Breast epithelium (tissue), 4 donors: ENCODE results near the gene SRPRB. TPM values are rescaled to one million over a fixed set of nuclear protein-coding genes. Genes with fewer than 3 reads are reported as not detected.
"Not testable (repeated sequence)": the region's sequence is repeated elsewhere in the genome, so short reads cannot be mapped to it uniquely, and the experiment has no call there.

Experiments
- DNase-seq, 2 donors: peaks; one replicate each; pipeline ENCODE4 v3.0.0-alpha.2; 2019; ENCODE audit warnings: low spot score in 2 of 2
- H3K27ac ChIP-seq, 2 donors: fragments of 200-600 bp; sonication (generic) in 1 of 2; one replicate each; pipeline ENCODE4 v1.5.1; 2016 to 2019; ENCODE audit warnings: mild to moderate bottlenecking in 1 of 2
- H3K27me3 ChIP-seq, 2 donors: fragments of 200-600 bp; sonication (generic) in 1 of 2; one replicate each; pipeline versions ENCODE4 v1.5.1 to v1.6.0; 2017 to 2019; ENCODE audit warnings: control low read depth in 1 of 2, mild to moderate bottlenecking in 1 of 2
- H3K36me3 ChIP-seq: fragments of 200-600 bp; one replicate; pipeline ENCODE4 v1.5.1; 2019
- H3K4me1 ChIP-seq, 2 donors: fragments of 200-600 bp; sonication (generic); one replicate each; pipeline ENCODE4 v1.5.1; 2016 to 2019; ENCODE audit warnings: control low read depth in 1 of 2
- H3K4me3 ChIP-seq, 3 donors: fragments of 200-600 bp; sonication (generic); 1 replicate in 2 of 3; 2 replicates in 1 of 3; pipeline ENCODE4 v1.5.1; 2016 to 2019; ENCODE audit warnings: mild to moderate bottlenecking in 3 of 3, moderate library complexity in 2 of 3
- H3K9me3 ChIP-seq, 2 donors: fragments of 200-600 bp; sonication (generic) in 1 of 2; one replicate each; pipeline ENCODE4 v1.5.1; 2016 to 2019; ENCODE audit warnings: control low read depth in 1 of 2
- POLR2A ChIP-seq: fragments of 450-650 bp; IDR thresholded peaks from one replicate; pipeline ENCODE4 v1.6.1; 2016; ENCODE audit warnings: antibody characterized with exemption, mild to moderate bottlenecking, moderate library complexity
- POLR2AphosphoS5 ChIP-seq, 3 donors: sonication (generic); formaldehyde crosslinking; IDR thresholded peaks; one replicate each; pipeline ENCODE4 v1.6.1; 2017; ENCODE audit warnings: antibody characterized with exemption in 3 of 3
- intact Hi-C: fragments of 100-400 bp; cut with DNase I; formaldehyde crosslinking; loops from one replicate; pipeline ENCODE4 v1.15.1; 2023; ENCODE audit warnings: low total_unique reads
- total RNA-seq, 3 donors: library from RNA; depleted of rRNA; stranded (reverse); fragments of >200 nt; gene quantifications; one replicate each; pipeline ENCODE4 v1.1.0, GENCODE V29; 2016
- TF ChIP-seq, protein P1 (sequence below), 3 donors: fragments of 450-650 bp; IDR thresholded peaks; one replicate each; pipeline ENCODE4 v1.5.1; 2016 to 2017; ENCODE audit warnings: antibody characterized with exemption in 3 of 3, mild to moderate bottlenecking in 3 of 3, moderate library complexity in 3 of 3

The SRPRB gene
- total RNA-seq, 3 donors from 2014 or later = 17.1 to 35.1 (median 28.4) TPM

DNA sequence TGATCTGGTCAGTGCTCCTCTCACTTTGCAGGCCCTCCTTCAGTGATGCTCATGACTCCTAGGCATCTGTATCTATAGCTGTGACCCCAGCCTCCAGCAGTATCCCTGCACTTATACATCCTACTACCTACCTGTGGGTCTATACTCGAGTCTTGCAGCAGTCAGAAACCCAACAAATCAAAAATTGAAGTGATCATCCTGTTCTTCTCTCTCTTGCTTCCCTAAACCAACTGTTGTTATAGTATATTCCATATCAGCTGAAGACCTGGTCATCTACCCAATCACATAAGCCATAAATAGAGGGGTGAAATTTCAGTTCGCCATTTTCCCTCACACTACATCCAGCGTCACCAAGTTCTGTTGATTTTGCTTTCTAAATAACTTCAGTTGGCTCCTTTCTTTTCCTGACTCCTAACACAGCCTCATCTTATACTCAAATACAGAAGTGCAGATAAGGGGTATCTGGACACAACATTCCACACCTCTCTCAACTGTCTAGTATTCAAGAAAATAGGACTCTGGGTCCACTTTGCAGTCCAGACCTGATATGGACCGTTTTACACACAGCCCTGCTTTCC lies 25.9 kb upstream of the SRPRB start:
- H3K4me1 ChIP-seq = no peaks in the 10 kb centered on the region
- no peak for TF ChIP-seq POLR2A
- no peak for TF ChIP-seq POLR2AphosphoS5 (IDR thresholded peaks at IDR 0.05)
- TF ChIP-seq, protein P1, sequence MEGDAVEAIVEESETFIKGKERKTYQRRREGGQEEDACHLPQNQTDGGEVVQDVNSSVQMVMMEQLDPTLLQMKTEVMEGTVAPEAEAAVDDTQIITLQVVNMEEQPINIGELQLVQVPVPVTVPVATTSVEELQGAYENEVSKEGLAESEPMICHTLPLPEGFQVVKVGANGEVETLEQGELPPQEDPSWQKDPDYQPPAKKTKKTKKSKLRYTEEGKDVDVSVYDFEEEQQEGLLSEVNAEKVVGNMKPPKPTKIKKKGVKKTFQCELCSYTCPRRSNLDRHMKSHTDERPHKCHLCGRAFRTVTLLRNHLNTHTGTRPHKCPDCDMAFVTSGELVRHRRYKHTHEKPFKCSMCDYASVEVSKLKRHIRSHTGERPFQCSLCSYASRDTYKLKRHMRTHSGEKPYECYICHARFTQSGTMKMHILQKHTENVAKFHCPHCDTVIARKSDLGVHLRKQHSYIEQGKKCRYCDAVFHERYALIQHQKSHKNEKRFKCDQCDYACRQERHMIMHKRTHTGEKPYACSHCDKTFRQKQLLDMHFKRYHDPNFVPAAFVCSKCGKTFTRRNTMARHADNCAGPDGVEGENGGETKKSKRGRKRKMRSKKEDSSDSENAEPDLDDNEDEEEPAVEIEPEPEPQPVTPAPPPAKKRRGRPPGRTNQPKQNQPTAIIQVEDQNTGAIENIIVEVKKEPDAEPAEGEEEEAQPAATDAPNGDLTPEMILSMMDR (IDR thresholded peaks at IDR 0.05) = no peak
- intact Hi-C loops = no loop called here
- DNase-seq = no peak
- H3K27me3 ChIP-seq = no peaks in the 10 kb centered on the region
- H3K9me3 ChIP-seq = no peaks in the 10 kb centered on the region
- H3K27ac ChIP-seq = no peak overlapping the region
- H3K36me3 ChIP-seq = no peaks in the 10 kb centered on the region
- H3K4me3 ChIP-seq = no peak overlapping the region

DNA sequence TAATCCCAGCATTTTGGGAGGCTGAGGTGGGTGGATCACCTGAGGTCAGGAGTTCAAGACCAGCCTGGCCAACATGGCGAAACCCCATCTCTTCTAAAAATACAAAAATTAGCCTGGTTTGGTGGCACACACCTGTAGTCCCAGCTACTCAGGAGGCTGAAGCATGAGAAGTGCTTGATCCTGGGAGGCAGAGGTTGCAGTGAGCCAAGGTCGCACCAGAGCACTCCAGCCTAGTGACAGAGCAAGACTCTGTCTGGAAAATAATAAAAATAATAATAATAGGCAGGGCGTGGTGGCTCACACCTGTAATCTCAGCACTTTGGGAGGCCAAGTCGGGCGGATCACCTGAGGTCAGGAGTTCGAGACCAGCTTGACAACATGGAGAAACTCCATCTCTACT lies 24.9 kb upstream of the SRPRB start:
- H3K36me3 ChIP-seq, H3K4me3 ChIP-seq, H3K4me1 ChIP-seq, H3K9me3 ChIP-seq, H3K27me3 ChIP-seq, H3K27ac ChIP-seq, DNase-seq, intact Hi-C loops: not testable (repeated sequence)

DNA sequence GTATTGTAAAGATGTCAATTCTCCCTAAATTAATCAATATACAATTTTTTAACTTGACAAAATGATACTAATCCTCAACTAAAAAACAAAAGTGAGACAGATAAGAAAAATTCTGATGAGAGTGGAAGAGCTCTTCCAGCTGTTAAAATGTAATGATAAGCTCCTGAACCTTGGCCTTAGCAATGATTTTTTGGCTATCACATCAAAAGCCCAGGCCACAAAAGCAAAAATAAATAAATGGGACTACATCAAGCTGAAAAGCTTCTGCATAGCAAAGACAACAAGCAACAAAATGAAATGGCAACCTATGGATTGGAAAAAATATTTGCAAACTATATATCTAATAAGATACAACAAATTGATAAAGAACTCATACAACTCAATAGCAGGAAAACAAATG lies 24.0 kb upstream of the SRPRB start:
- Histone ChIP-seq H3K4me1 (no peaks in the 10 kb centered on the region), H3K9me3 (no peaks in the 10 kb centered on the region), H3K4me3 (no peak overlapping the region), H3K27me3 (no peaks in the 10 kb centered on the region), H3K36me3 (no peaks in the 10 kb centered on the region), H3K27ac (no peak overlapping the region)
- intact Hi-C loops = no loop called here
- DNase-seq = no peak
- TF ChIP-seq, protein P1 (IDR thresholded peaks at IDR 0.05) = no peak
- TF ChIP-seq POLR2AphosphoS5 (IDR thresholded peaks at IDR 0.05) = no peak
- TF ChIP-seq POLR2A = no peak

GRCh38 chr3:133782454-133782853 lies 23.2 kb upstream of the SRPRB start:
- H3K36me3 ChIP-seq = no peaks in the 10 kb centered on the region
- intact Hi-C loops = no loop called here
- no peak overlapping the region for H3K27ac ChIP-seq
- DNase-seq = no peak
- H3K4me3 ChIP-seq = no peak overlapping the region
- no peaks in the 10 kb centered on the region for H3K9me3 ChIP-seq
- no peaks in the 10 kb centered on the region for H3K4me1 ChIP-seq
- no peaks in the 10 kb centered on the region for H3K27me3 ChIP-seq
- TF ChIP-seq POLR2A (no peak), POLR2AphosphoS5 (IDR thresholded peaks at IDR 0.05) (no peak)
- TF ChIP-seq, protein P1 (IDR thresholded peaks at IDR 0.05) = no peak

- TF ChIP-seq, protein P1 (IDR thresholded peaks at IDR 0.05) = no peak
- Histone ChIP-seq H3K36me3 (no peaks in the 10 kb centered on the region), H3K27me3 (no peaks in the 10 kb centered on the region), H3K4me1 (no peaks in the 10 kb centered on the region), H3K4me3 (no peak overlapping the region), H3K9me3 (no peaks in the 10 kb centered on the region), H3K27ac (no peak overlapping the region)
- DNase-seq = no peak
- intact Hi-C loops = no loop called here
Observed at GRCh38 chr3:133783762-133784161, 21.9 kb upstream of the SRPRB start.

GRCh38 chr3:133788024-133788423 lies 17.6 kb upstream of the SRPRB start:
- peaks cover 0 to 14% of the 10 kb centered on the region in 2 donors for H3K9me3 ChIP-seq
- DNase-seq = no peak
- no peaks in the 10 kb centered on the region for H3K27me3 ChIP-seq
- no peaks in the 10 kb centered on the region for H3K36me3 ChIP-seq
- H3K4me3 ChIP-seq = no peak overlapping the region
- no peak overlapping the region for H3K27ac ChIP-seq
- no peaks in the 10 kb centered on the region for H3K4me1 ChIP-seq
- intact Hi-C loops = no loop called here
- TF ChIP-seq POLR2A (no peak), POLR2AphosphoS5 (IDR thresholded peaks at IDR 0.05) (no peak)
- TF ChIP-seq, protein P1 (IDR thresholded peaks at IDR 0.05) = no peak
